HepG2 (cell line): ENCODE data around the gene FAM110A. TPM values are rescaled to one million over a fixed set of nuclear protein-coding genes. Genes with fewer than 3 reads are reported as not detected.

Experiments used
- ATAC-seq: fragments of 200-7000 bp; cut with Tn5 transposase; 3 replicates; pipeline ENCODE4 v1.9.1; 2020; ENCODE audit warnings: mild to moderate bottlenecking, moderate library complexity
- BruUV-seq: library from RNA; stranded (reverse); fragments of 400-500 nt; replicated peaks from 2 replicates; lab custom pipeline; 2021; lab: Mats Ljungman, UMichigan
- CTCF ChIA-PET: fragments of 300-600 bp; formaldehyde crosslinking; extraction: SDS; loops from one replicate; lab custom pipeline; 2021; ENCODE audit warnings: low total read pairs, inconsistent platforms, low intra/inter-chr PET ratio; lab: Yijun Ruan, JAX
- POLR2A ChIA-PET: fragments of 350-600 bp; sonication (Branson Sonifier 250); formaldehyde crosslinking; loops from one replicate; lab custom pipeline; 2020; ENCODE audit warnings: antibody characterized with exemption, inconsistent platforms; lab: Yijun Ruan, JAX
- DNase-seq: peaks from one replicate; pipeline ENCODE4 v3.0.0-alpha.2; 2015; ENCODE audit warnings: low spot score
- FAIRE-seq: peaks from 3 replicates; lab custom pipeline; 2011; peaks lifted over from hg19 to GRCh38; lab: Jason Lieb, UNC
- H2AFZ ChIP-seq: one replicate; pipeline ENCODE4 v1.6.1; 2011; ENCODE audit warnings: low read length, inconsistent platforms
- H3K27ac ChIP-seq: fragments of 300-600 bp; 3 replicates; pipeline ENCODE4 v1.8.0; 2011; ENCODE audit warnings: mixed run types, mild to moderate bottlenecking, mixed read lengths, low read length, inconsistent platforms; ENCODE audit not compliant: insufficient read depth; ENCODE audit errors: extremely low read length
- H3K27me3 ChIP-seq, 2 experiments: fragments of 200-600 bp in 1 of 2; 2 replicates in 1 of 2; 3 replicates in 1 of 2; pipeline versions ENCODE4 v1.6.0 to v1.8.0; 2011; ENCODE audit warnings: low read length in 2 of 2, mild to moderate bottlenecking in 2 of 2, moderate library complexity in 2 of 2, inconsistent platforms in 1 of 2; ENCODE audit not compliant: insufficient read depth in 2 of 2, control insufficient read depth in 1 of 2
- H3K36me3 ChIP-seq, 2 experiments: fragments of 200-600 bp in 1 of 2; replicated peaks in 1 of 2; 2 replicates in 1 of 2; 3 replicates in 1 of 2; pipeline versions ENCODE4 v1.5.1 to v1.8.0; 2011; ENCODE audit warnings: low read length in 2 of 2, inconsistent platforms in 1 of 2; ENCODE audit not compliant: insufficient read depth in 2 of 2, control insufficient read depth in 1 of 2
- H3K4me1 ChIP-seq: 2 replicates; pipeline ENCODE4 v1.5.1; 2012; ENCODE audit warnings: low read length, inconsistent platforms; ENCODE audit not compliant: insufficient read depth
- H3K4me2 ChIP-seq: 2 replicates; pipeline ENCODE4 v1.6.0; 2011; ENCODE audit warnings: low read depth, low read length, inconsistent platforms
- H3K4me3 ChIP-seq, 3 experiments: fragments of 200-600 bp in 1 of 3; sonication (generic), shearing (Covaris generic) in 1 of 3; replicated peaks in 1 of 3; 2 replicates each; pipeline ENCODE4 v1.5.1; 2011 to 2016; ENCODE audit warnings: low read length in 3 of 3, inconsistent platforms in 2 of 3, low read depth in 2 of 3, mild to moderate bottlenecking in 2 of 3, control low read depth in 1 of 3, mixed read lengths in 1 of 3; ENCODE audit not compliant: insufficient read depth in 1 of 3
- H3K79me2 ChIP-seq: one replicate; pipeline ENCODE4 v1.6.1; 2011; ENCODE audit warnings: low read length, inconsistent platforms; ENCODE audit not compliant: insufficient read depth
- H3K9ac ChIP-seq: 2 replicates; pipeline ENCODE4 v1.6.0; 2011; ENCODE audit warnings: mild to moderate bottlenecking, low read depth, low read length, inconsistent platforms; ENCODE audit not compliant: insufficient read depth
- H3K9me3 ChIP-seq: 2 replicates; pipeline ENCODE4 v1.5.1; 2012; ENCODE audit warnings: mild to moderate bottlenecking, low read length
- H4K20me1 ChIP-seq: 2 replicates; pipeline ENCODE4 v1.6.0; 2011; ENCODE audit warnings: inconsistent platforms, mild to moderate bottlenecking, low read length, moderate library complexity; ENCODE audit not compliant: insufficient read depth
- CSRNP1 ChIP-seq: sonication (generic); formaldehyde crosslinking; IDR thresholded peaks from 2 replicates; pipeline ENCODE4 v1.8.1; 2023; ENCODE audit warnings: mild to moderate bottlenecking, missing genetic modification reagents
- DNMT3B ChIP-seq: conservative IDR thresholded peaks from 2 replicates; pipeline ENCODE4 v1.6.1; 2016; ENCODE audit warnings: missing biosample characterization, control low read depth
- FUBP1 ChIP-seq: sonication (generic); formaldehyde crosslinking; IDR thresholded peaks from 2 replicates; pipeline ENCODE4 v1.5.1; 2020; ENCODE audit warnings: missing genetic modification reagents, mild to moderate bottlenecking, borderline replicate concordance
- MIER2 ChIP-seq: IDR thresholded peaks from 2 replicates; pipeline ENCODE4 v1.6.1; 2016; ENCODE audit warnings: missing biosample characterization, missing genetic modification reagents
- SP5 ChIP-seq: IDR thresholded peaks from 2 replicates; pipeline ENCODE4 v1.6.1; 2016; ENCODE audit warnings: low read depth, borderline replicate concordance
- ZBTB8A ChIP-seq: sonication (generic); formaldehyde crosslinking; IDR thresholded peaks from 2 replicates; pipeline ENCODE4 v1.4.0; 2020; ENCODE audit warnings: mild to moderate bottlenecking, low read depth, missing genetic modification reagents, borderline replicate concordance
- ZMAT5 ChIP-seq: sonication (generic); formaldehyde crosslinking; IDR thresholded peaks from 2 replicates; pipeline ENCODE4 v1.5.0; 2020; ENCODE audit warnings: mild to moderate bottlenecking, low read depth, missing genetic modification reagents, borderline replicate concordance
- ZNF264 ChIP-seq: sonication (generic); formaldehyde crosslinking; IDR thresholded peaks from 2 replicates; pipeline ENCODE4 v1.4.0; 2020; ENCODE audit warnings: missing genetic modification reagents
- ZNF616 ChIP-seq: sonication (generic); formaldehyde crosslinking; IDR thresholded peaks from 2 replicates; pipeline ENCODE4 v1.5.0; 2020; ENCODE audit warnings: low read depth, mild to moderate bottlenecking, missing genetic modification reagents
- ZNF629 ChIP-seq: sonication (generic); formaldehyde crosslinking; conservative IDR thresholded peaks from 2 replicates; pipeline ENCODE4 v1.5.0; 2020; ENCODE audit warnings: missing genetic modification reagents
- ZNF672 ChIP-seq: sonication (generic); formaldehyde crosslinking; IDR thresholded peaks from 2 replicates; pipeline ENCODE4 v1.8.1; 2022; ENCODE audit warnings: missing genetic modification reagents
- ZNF713 ChIP-seq: sonication (generic); formaldehyde crosslinking; IDR thresholded peaks from 2 replicates; pipeline ENCODE4 v1.4.0; 2020; ENCODE audit warnings: mild to moderate bottlenecking, missing genetic modification reagents
- WGBS: methylation state at CpG from one replicate; pipeline ENCODE4 v1.1.6; 2017; ENCODE audit warnings: low lambda C conversion rate; 5-methylcytosine and 5-hydroxymethylcytosine counted together
- in situ Hi-C: cut with HindIII; loops from 2 replicates; pipeline ENCODE4 v1.10.0; 2017; ENCODE audit warnings: low pct_unique_long_range_greater_than_20kb; ENCODE audit not compliant: extremely low pct_ligation_motif_present
- intact Hi-C: fragments of 100-400 bp; cut with micrococcal nuclease; formaldehyde crosslinking; loops from one replicate; pipeline ENCODE4 v1.10.0; 2022; ENCODE audit not compliant: unreplicated experiment
- polyA plus RNA-seq, 8 experiments: library from polyadenylated mRNA; depleted of rRNA in 3 of 8; stranded (reverse) in 7 of 8; unstranded in 1 of 8; fragments of >200 nt; fragmentation: Illumina TruSeq in 4 of 8; extraction: Trizol in 4 of 8; gene quantifications; 2 replicates each; pipeline versions ENCODE4 v1.2.1 to v1.2.3, GENCODE V29; 2011 to 2016; ENCODE audit warnings: low read depth in 4 of 8, missing spikeins in 1 of 8, mixed read lengths in 1 of 8; ENCODE audit not compliant: insufficient read depth in 1 of 8
- total RNA-seq, 5 experiments: library from RNA; depleted of rRNA; stranded (reverse); fragments of >200 nt; fragmentation: Illumina TruSeq; extraction: Trizol; gene quantifications; 2 replicates each; pipeline ENCODE4 v1.2.3, GENCODE V29; 2016; ENCODE audit warnings: low read depth in 1 of 5

The FAM110A gene
- total and polyA plus RNA-seq, 2 of the 13 experiments (the other 11 are each of a cell fraction or from before 2014, with no cell fraction given) = 1.9 TPM

GRCh38 chr20:870758-871157, 37.2 kb downstream of the FAM110A start:
- Histone ChIP-seq H4K20me1 (no peaks in the 10 kb centered on the region; the same call in 1 of the 2 replicates), H3K9me3 (no peaks in the 10 kb centered on the region), H3K36me3 (no peaks in the 10 kb centered on the region), H3K79me2 (no peaks in the 10 kb centered on the region), H3K27ac (no peak overlapping the region), H2AFZ (no peak overlapping the region), H3K9ac (no peak overlapping the region), H3K27me3 (no peaks in the 10 kb centered on the region), H3K4me1 (no peaks in the 10 kb centered on the region), H3K4me3 (no peak overlapping the region), H3K4me2 (no peak overlapping the region)
- ChIA-PET CTCF (no interaction called here), POLR2A (no interaction called here)
- FAIRE-seq = no peak
- intact Hi-C loops = no loop called here
- no TSS peak for BruUV-seq
- DNase-seq = no peak
- no peak for ATAC-seq
- in situ Hi-C loops = no loop called here
- TF ChIP-seq ZNF672 (no peak), ZNF616 (no peak), ZNF629 (peak; percentile 67)
- 6% methylated on average over 3 of the region's 3 CpGs for WGBS

- no peaks in the 10 kb centered on the region for H3K9me3 ChIP-seq
- no peak overlapping the region for H3K9ac ChIP-seq
- in situ Hi-C loops = no loop called here
- no TSS peak for BruUV-seq
- FAIRE-seq (no peak), ATAC-seq (no peak), DNase-seq (no peak)
- no peak overlapping the region for H2AFZ ChIP-seq
- no peak overlapping the region for H3K27ac ChIP-seq
- no peak overlapping the region for H3K4me2 ChIP-seq
- no peaks in the 10 kb centered on the region for H3K36me3 ChIP-seq
- CTCF ChIA-PET = no interaction called here
- intact Hi-C loops = no loop called here
- H4K20me1 ChIP-seq = no peaks in the 10 kb centered on the region; the same call in 1 of the 2 replicates
- H3K27me3 ChIP-seq = no peaks in the 10 kb centered on the region
- no peak overlapping the region for H3K4me3 ChIP-seq
- H3K4me1 ChIP-seq = no peaks in the 10 kb centered on the region
- POLR2A ChIA-PET = no interaction called here
- no peaks in the 10 kb centered on the region for H3K79me2 ChIP-seq
- TF ChIP-seq ZNF713 (CRISPR knock-in tag) = no peak
- no peak for TF ChIP-seq ZMAT5 (CRISPR knock-in tag)
- no peak for TF ChIP-seq ZBTB8A
- no peak for TF ChIP-seq DNMT3B (CRISPR knock-in tag)
- TF ChIP-seq CSRNP1 (CRISPR knock-in tag) = no peak
- TF ChIP-seq FUBP1 (CRISPR knock-in tag) = no peak
- no peak for TF ChIP-seq MIER2
- TF ChIP-seq ZNF264 (CRISPR knock-in tag) = no peak
- no peak for TF ChIP-seq SP5 (CRISPR knock-in tag)
These were observed 37.9 kb downstream of the FAM110A start for GRCh38 chr20:871436-871835.
